Measurements from ENCODE around the gene RYR2. TPM values are rescaled to one million over a fixed set of nuclear protein-coding genes. Genes with fewer than 3 reads are reported as not detected.

RYR2 gene
- total and polyA plus RNA-seq, 12 donors = 43.1 to 1,252 (median 872) TPM

GRCh38 chr1:237640011-237640671 is 598.2 kb downstream of the RYR2 start:
- no peak overlapping the region for H3K4me3 ChIP-seq
- ATAC-seq = peak; percentile 49 to 88 (median 82)
- peaks cover 0 to 97% (median 3%) of the 10 kb centered on the region in 9 donors for H3K36me3 ChIP-seq
- no peaks in the 10 kb centered on the region for H3K27me3 ChIP-seq
- TF ChIP-seq, protein P1, sequence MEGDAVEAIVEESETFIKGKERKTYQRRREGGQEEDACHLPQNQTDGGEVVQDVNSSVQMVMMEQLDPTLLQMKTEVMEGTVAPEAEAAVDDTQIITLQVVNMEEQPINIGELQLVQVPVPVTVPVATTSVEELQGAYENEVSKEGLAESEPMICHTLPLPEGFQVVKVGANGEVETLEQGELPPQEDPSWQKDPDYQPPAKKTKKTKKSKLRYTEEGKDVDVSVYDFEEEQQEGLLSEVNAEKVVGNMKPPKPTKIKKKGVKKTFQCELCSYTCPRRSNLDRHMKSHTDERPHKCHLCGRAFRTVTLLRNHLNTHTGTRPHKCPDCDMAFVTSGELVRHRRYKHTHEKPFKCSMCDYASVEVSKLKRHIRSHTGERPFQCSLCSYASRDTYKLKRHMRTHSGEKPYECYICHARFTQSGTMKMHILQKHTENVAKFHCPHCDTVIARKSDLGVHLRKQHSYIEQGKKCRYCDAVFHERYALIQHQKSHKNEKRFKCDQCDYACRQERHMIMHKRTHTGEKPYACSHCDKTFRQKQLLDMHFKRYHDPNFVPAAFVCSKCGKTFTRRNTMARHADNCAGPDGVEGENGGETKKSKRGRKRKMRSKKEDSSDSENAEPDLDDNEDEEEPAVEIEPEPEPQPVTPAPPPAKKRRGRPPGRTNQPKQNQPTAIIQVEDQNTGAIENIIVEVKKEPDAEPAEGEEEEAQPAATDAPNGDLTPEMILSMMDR (IDR thresholded peaks at IDR 0.05) = no peak
- 33 to 46% methylated on average over 2 of the region's 2 CpGs for WGBS, 2 donors
- H3K9me3 ChIP-seq = peaks cover 0 to 5% (median 0%) of the 10 kb centered on the region in 11 donors
- peaks cover 0 to 29% (median 10%) of the 10 kb centered on the region in 9 donors for H3K4me1 ChIP-seq
- intact Hi-C loops (cut with DNase I) = no loop called here
- peak overlapping the region in 7 of 10 donors; percentile 15 to 53 (median 41) for H3K27ac ChIP-seq
- DNase-seq = no peak

- TF ChIP-seq, protein P1 (IDR thresholded peaks at IDR 0.05) = no peak
- peaks cover 0 to 25% (median 10%) of the 10 kb centered on the region in 9 donors for H3K4me1 ChIP-seq
- no peaks in the 10 kb centered on the region for H3K27me3 ChIP-seq
- H3K4me3 ChIP-seq = no peak overlapping the region
- 60 to 65% methylated on average over 2 of the region's 2 CpGs for WGBS, 2 donors
- peaks cover 0 to 5% (median 0%) of the 10 kb centered on the region in 11 donors for H3K9me3 ChIP-seq
- H3K36me3 ChIP-seq = peaks cover 0 to 94% (median 3%) of the 10 kb centered on the region in 9 donors
- intact Hi-C loops (cut with DNase I) = no loop called here
- H3K27ac ChIP-seq = peak overlapping the region in 7 of 10 donors; percentile 15 to 53 (median 41)
- DNase-seq (no peak), ATAC-seq (no peak)
Observed at GRCh38 chr1:237640966-237641365, 599.0 kb downstream of the RYR2 start.

DNA sequence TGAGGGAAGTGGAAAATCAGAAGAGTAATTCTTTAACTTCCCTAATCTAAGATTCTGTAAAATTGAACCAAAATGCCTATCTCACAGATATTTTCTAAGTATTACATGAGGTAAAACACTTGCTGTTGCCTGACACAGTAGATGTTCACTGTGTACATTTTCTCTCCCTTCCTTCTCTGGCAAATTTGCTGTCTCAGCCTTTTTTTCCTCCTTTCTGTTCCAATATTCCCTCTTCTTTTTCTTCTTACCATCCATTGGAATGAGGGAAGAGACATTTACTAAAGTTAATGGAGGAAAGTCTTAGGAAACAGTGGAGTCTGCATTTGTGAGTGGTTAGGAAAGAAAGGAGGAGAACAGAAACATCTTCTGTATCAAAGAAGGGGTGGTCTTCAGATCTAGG is 608.8 kb downstream of the RYR2 start:
- Histone ChIP-seq H3K4me1 (peaks cover 0 to 11% (median 0%) of the 10 kb centered on the region in 9 donors), H3K27me3 (no peaks in the 10 kb centered on the region), H3K27ac (no peak overlapping the region), H3K9me3 (no peaks in the 10 kb centered on the region), H3K36me3 (peaks cover 0 to 73% (median 0%) of the 10 kb centered on the region in 9 donors), H3K4me3 (no peak overlapping the region)
- no peak for DNase-seq
- TF ChIP-seq, protein P1 (IDR thresholded peaks at IDR 0.05) = no peak
- no peak for ATAC-seq
- intact Hi-C loops (cut with DNase I) = loop anchor here in 1 of 10 donors (5.0 kb wide), 1 partner anchor 421 kb away; no protein-coding TSS in a partner anchor

GRCh38 chr1:237655778-237656177 is 613.8 kb downstream of the RYR2 start:
- Histone ChIP-seq H3K4me3 (no peak overlapping the region), H3K4me1 (peaks cover 0 to 14% (median 0%) of the 10 kb centered on the region in 9 donors), H3K27me3 (no peaks in the 10 kb centered on the region), H3K27ac (no peak overlapping the region), H3K9me3 (no peaks in the 10 kb centered on the region), H3K36me3 (peaks cover 0 to 79% (median 0%) of the 10 kb centered on the region in 9 donors)
- intact Hi-C loops (cut with DNase I) = no loop called here
- DNase-seq (no peak), ATAC-seq (no peak)
- 61 to 81% methylated on average over 2 of the region's 2 CpGs for WGBS, 2 donors
- TF ChIP-seq, protein P1 (IDR thresholded peaks at IDR 0.05) = no peak
